Esophagus squamous epithelium (tissue), 4 donors: Measurements from ENCODE around the gene DOK1.

Experiments
- POLR2A ChIP-seq, 4 donors: fragments of 450-650 bp; IDR thresholded peaks; one replicate each; pipeline ENCODE4 v1.6.1; 2017; ENCODE audit warnings: antibody characterized with exemption in 4 of 4, mild to moderate bottlenecking in 4 of 4, moderate library complexity in 3 of 4
- TF ChIP-seq, protein P1 (sequence below), 6 experiments: fragments of 450-650 bp in 4 of 6; fragments of 200-600 bp in 2 of 6; sonication (generic) in 2 of 6; IDR thresholded peaks; one replicate each; pipeline ENCODE4 v1.5.1; 2016 to 2019; ENCODE audit warnings: antibody characterized with exemption in 6 of 6, mild to moderate bottlenecking in 4 of 6, moderate library complexity in 4 of 6

- TF ChIP-seq, protein P1, sequence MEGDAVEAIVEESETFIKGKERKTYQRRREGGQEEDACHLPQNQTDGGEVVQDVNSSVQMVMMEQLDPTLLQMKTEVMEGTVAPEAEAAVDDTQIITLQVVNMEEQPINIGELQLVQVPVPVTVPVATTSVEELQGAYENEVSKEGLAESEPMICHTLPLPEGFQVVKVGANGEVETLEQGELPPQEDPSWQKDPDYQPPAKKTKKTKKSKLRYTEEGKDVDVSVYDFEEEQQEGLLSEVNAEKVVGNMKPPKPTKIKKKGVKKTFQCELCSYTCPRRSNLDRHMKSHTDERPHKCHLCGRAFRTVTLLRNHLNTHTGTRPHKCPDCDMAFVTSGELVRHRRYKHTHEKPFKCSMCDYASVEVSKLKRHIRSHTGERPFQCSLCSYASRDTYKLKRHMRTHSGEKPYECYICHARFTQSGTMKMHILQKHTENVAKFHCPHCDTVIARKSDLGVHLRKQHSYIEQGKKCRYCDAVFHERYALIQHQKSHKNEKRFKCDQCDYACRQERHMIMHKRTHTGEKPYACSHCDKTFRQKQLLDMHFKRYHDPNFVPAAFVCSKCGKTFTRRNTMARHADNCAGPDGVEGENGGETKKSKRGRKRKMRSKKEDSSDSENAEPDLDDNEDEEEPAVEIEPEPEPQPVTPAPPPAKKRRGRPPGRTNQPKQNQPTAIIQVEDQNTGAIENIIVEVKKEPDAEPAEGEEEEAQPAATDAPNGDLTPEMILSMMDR (IDR thresholded peaks at IDR 0.05), result no peak
- no peak for TF ChIP-seq POLR2A (IDR thresholded peaks at IDR 0.05)
These were observed 52.4 kb downstream of the DOK1 start for GRCh38 chr2:74606927-74607326.
